ENCODE results near the gene BMF. TPM values are rescaled to one million over a fixed set of nuclear protein-coding genes. Genes with fewer than 3 reads are reported as not detected.
"Not testable (repeated sequence)": the region's sequence is repeated elsewhere in the genome, so short reads cannot be mapped to it uniquely, and the experiment has no call there.

BMF gene
- total and polyA plus RNA-seq, 2 donors (not counting 1 experiment from before 2014, with no cell fraction given) = 2.2 to 8.6 TPM

DNA sequence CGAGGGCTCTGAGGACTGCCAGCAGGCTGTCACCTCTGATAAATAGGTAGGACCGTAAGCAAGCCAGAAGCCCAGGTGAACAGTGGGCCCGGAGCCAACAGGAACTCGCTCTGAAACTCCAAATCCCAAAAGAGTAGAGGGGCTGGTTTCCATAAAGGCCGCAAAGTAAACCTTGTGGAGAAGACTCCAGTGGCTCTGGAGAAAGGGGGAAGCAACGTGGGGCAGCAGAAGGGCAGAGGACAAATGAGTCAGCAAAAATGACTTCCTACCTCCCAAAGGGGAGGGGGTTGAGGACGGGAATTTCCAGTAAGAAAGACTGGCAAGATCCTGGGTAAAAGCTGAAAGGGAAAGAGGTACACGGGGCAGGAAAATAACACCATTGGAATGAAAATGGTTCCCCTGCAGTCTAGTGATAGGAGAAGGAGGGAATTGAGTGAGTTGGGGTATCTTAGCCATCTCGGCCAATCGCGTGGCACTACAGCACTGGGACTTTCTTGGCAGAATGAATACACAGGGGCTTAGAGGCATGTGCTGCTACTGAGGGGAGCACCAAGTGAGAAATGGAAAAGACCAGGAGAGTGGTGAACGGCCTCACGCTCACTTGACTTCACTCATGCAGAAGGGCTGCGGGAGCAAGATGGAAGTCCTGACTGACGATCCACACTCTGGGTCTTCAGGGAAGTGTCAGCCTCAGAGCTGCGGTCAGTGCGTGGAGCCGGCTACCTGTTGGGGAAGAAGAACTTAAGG is 33.2 kb downstream of the BMF start:
- Histone ChIP-seq H2AFZ (ENCODE audit: low read length) (no peak overlapping the region), H3K27ac (ENCODE audit: insufficient read depth, low read length) (no peak overlapping the region), H3K4me2 (ENCODE audit: extremely low read depth, insufficient read depth, low read length) (no peak overlapping the region), H3K9ac (ENCODE audit: insufficient read depth, low read length) (no peak overlapping the region), H3K36me3 (ENCODE audit: control insufficient read depth, insufficient read depth, low read length) (no peaks in the 10 kb centered on the region), H3K27me3 (ENCODE audit: control insufficient read depth, insufficient read depth, low read length) (no peaks in the 10 kb centered on the region), H3K79me2 (ENCODE audit: control insufficient read depth, insufficient read depth, low read length) (no peaks in the 10 kb centered on the region), H3K4me1 (ENCODE audit: control insufficient read depth, extremely low read depth, insufficient read depth, low read length) (no peaks in the 10 kb centered on the region), H3K9me3 (ENCODE audit: control insufficient read depth, insufficient read depth, low read depth, low read length) (no peaks in the 10 kb centered on the region), H3K4me3 (replicated peaks in 1 of 4; ENCODE audit: control extremely low read depth in 1 of 4, insufficient read depth in 1 of 4, low read depth in 3 of 4, low read length in 4 of 4) (no peak overlapping the region), H4K20me1 (ENCODE audit: control insufficient read depth, extremely low read depth, insufficient read depth, low read length) (no peaks in the 10 kb centered on the region)
- no peak for TF ChIP-seq EZH2 (IDR thresholded peaks at IDR 0.05; ENCODE audit: low read length, missing control alignments)
- no peak for TF ChIP-seq CTCF (conservative IDR thresholded peaks at IDR 0.05 in 1 of 2, IDR thresholded peaks at IDR 0.05 in 1 of 2; ENCODE audit: low read depth in 1 of 2, low read length in 2 of 2)
- DNase-seq (ENCODE audit: low read depth in 2 of 2) = no peak

GRCh38 chr15:40074656-40075055 is 34.0 kb downstream of the BMF start:
- H3K9ac ChIP-seq (ENCODE audit: insufficient read depth, low read length); DNase-seq (ENCODE audit: low read depth in 2 of 2); H2AFZ ChIP-seq (ENCODE audit: low read length): not testable (repeated sequence)

DNA sequence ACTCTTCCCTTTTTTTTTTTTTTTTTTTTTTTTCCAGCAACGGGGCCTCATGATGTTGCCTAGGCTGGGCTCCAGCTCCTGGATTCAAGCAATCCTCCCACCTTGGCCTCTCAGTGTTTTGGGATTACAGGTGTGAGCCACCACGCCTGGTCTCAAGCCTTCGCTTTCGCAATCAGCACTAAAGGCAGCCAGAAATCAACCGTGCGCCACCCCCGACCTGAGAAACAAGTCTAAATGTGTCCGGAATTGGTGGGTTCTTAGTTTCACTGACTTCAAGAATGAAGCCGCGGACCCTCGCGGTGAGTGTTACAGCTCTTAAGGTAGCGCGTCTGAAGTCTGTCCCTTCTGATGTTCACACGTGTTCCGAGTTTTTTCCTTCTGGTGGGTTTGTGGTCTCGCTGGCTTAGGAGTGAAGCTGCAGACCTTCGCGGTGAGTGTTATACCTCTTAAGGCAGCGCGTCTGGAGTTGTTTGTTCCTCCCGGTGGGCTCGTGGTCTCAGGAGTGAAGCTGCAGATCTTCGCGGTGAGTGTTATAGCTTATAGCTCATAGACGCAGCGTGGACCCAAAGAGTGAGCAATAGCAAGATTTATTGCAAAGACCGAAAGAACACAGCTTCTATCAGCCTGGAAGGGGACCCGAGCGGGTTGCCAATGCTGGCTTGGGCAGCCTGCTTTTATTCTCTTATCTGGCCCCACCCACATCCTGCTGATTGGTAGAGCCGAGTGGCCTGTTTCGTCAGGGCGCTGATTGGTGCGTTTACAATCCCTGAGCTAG is 34.8 kb downstream of the BMF start:
- not testable (repeated sequence) for H3K9ac ChIP-seq (ENCODE audit: insufficient read depth, low read length); H3K4me1 ChIP-seq (ENCODE audit: control insufficient read depth, extremely low read depth, insufficient read depth, low read length); H4K20me1 ChIP-seq (ENCODE audit: control insufficient read depth, extremely low read depth, insufficient read depth, low read length); H3K79me2 ChIP-seq (ENCODE audit: control insufficient read depth, insufficient read depth, low read length); H3K9me3 ChIP-seq (ENCODE audit: control insufficient read depth, insufficient read depth, low read depth, low read length); DNase-seq (ENCODE audit: low read depth in 2 of 2); H3K4me3 ChIP-seq (replicated peaks in 1 of 4; ENCODE audit: control extremely low read depth in 1 of 4, insufficient read depth in 1 of 4, low read depth in 3 of 4, low read length in 4 of 4); H3K27ac ChIP-seq (ENCODE audit: insufficient read depth, low read length); H3K36me3 ChIP-seq (ENCODE audit: control insufficient read depth, insufficient read depth, low read length); H3K4me2 ChIP-seq (ENCODE audit: extremely low read depth, insufficient read depth, low read length); H3K27me3 ChIP-seq (ENCODE audit: control insufficient read depth, insufficient read depth, low read length); H2AFZ ChIP-seq (ENCODE audit: low read length)

More at GRCh38 chr15:40074656-40075055, 34.0 kb downstream of the BMF start:
- H3K9me3 ChIP-seq (ENCODE audit: control insufficient read depth, insufficient read depth, low read depth, low read length); H3K79me2 ChIP-seq (ENCODE audit: control insufficient read depth, insufficient read depth, low read length); H3K36me3 ChIP-seq (ENCODE audit: control insufficient read depth, insufficient read depth, low read length); H3K4me1 ChIP-seq (ENCODE audit: control insufficient read depth, extremely low read depth, insufficient read depth, low read length); H4K20me1 ChIP-seq (ENCODE audit: control insufficient read depth, extremely low read depth, insufficient read depth, low read length); H3K27ac ChIP-seq (ENCODE audit: insufficient read depth, low read length); H3K4me2 ChIP-seq (ENCODE audit: extremely low read depth, insufficient read depth, low read length); H3K27me3 ChIP-seq (ENCODE audit: control insufficient read depth, insufficient read depth, low read length); H3K4me3 ChIP-seq (replicated peaks in 1 of 4; ENCODE audit: control extremely low read depth in 1 of 4, insufficient read depth in 1 of 4, low read depth in 3 of 4, low read length in 4 of 4): not testable (repeated sequence)

All from fibroblast of lung (primary cell).